GM23338 (cell line): ENCODE data around the gene ZFY. TPM values are rescaled to one million over a fixed set of nuclear protein-coding genes. Genes with fewer than 3 reads are reported as not detected.

Experiments used
- ATAC-seq: fragments of 200-7000 bp; cut with Tn5 transposase; 3 replicates; pipeline ENCODE4 v1.9.1; 2020
- DNase-seq: peaks from one replicate; pipeline ENCODE4 v3.0.0-alpha.2; 2015; ENCODE audit warnings: low spot score
- H2AFZ ChIP-seq: fragments of 200-600 bp; sonication (generic); 2 replicates; pipeline ENCODE4 v1.8.0; 2016; ENCODE audit warnings: antibody characterized with exemption, mild to moderate bottlenecking, moderate library complexity
- H3F3A ChIP-seq: fragments of 200-600 bp; sonication (generic); replicated peaks from 2 replicates; pipeline ENCODE4 v1.8.0; 2017; ENCODE audit warnings: antibody characterized with exemption, mixed run types, low read depth
- H3K27ac ChIP-seq: fragments of 200-600 bp; sonication (generic); 2 replicates; pipeline ENCODE4 v1.6.1; 2016; ENCODE audit warnings: low read depth
- H3K27me3 ChIP-seq: fragments of 200-600 bp; sonication (generic); 2 replicates; pipeline ENCODE4 v1.8.0; 2016; ENCODE audit warnings: mild to moderate bottlenecking, mixed run types, moderate library complexity; ENCODE audit not compliant: insufficient read depth
- H3K36me3 ChIP-seq: fragments of 200-600 bp; sonication (generic); 2 replicates; pipeline ENCODE4 v1.8.0; 2016; ENCODE audit warnings: mild to moderate bottlenecking; ENCODE audit not compliant: insufficient read depth
- H3K4me1 ChIP-seq: fragments of 200-600 bp; sonication (generic); 2 replicates; pipeline ENCODE4 v1.8.0; 2016; ENCODE audit warnings: mild to moderate bottlenecking, moderate library complexity; ENCODE audit not compliant: insufficient read depth
- H3K4me2 ChIP-seq: fragments of 200-600 bp; sonication (generic); 2 replicates; pipeline ENCODE4 v1.7.1; 2017; ENCODE audit warnings: mixed run types
- H3K4me3 ChIP-seq: fragments of 200-600 bp; sonication (generic); 2 replicates; pipeline ENCODE4 v1.6.1; 2016; ENCODE audit warnings: mixed run types
- H3K79me2 ChIP-seq: fragments of 200-600 bp; sonication (generic); replicated peaks from 2 replicates; pipeline ENCODE4 v1.8.0; 2017; ENCODE audit warnings: mild to moderate bottlenecking; ENCODE audit not compliant: insufficient read depth
- H3K9me2 ChIP-seq: fragments of 200-600 bp; sonication (generic); 2 replicates; pipeline ENCODE4 v1.8.0; 2017; ENCODE audit not compliant: insufficient read depth
- H4K20me1 ChIP-seq: fragments of 200-600 bp; sonication (generic); replicated peaks from 2 replicates; pipeline ENCODE4 v1.8.0; 2017; ENCODE audit warnings: mild to moderate bottlenecking; ENCODE audit not compliant: insufficient read depth
- H3K27ac Mint-ChIP-seq: 2 replicates; pipeline ENCODE4 v1.8.0; 2020; ENCODE audit warnings: inconsistent platforms, mild to moderate bottlenecking, moderate library complexity, mixed read lengths
- H3K27me3 Mint-ChIP-seq: 3 replicates; pipeline ENCODE4 v1.8.0; 2022; ENCODE audit warnings: low read depth, mild to moderate bottlenecking, moderate library complexity, mixed read lengths, inconsistent platforms; ENCODE audit not compliant: insufficient read depth, poor library complexity
- H3K36me3 Mint-ChIP-seq: 3 replicates; pipeline ENCODE4 v1.8.0; 2021; ENCODE audit warnings: low read depth, mild to moderate bottlenecking, inconsistent platforms, moderate library complexity, mixed read lengths
- H3K4me1 Mint-ChIP-seq: 3 replicates; pipeline ENCODE4 v1.8.0; 2020; ENCODE audit warnings: mild to moderate bottlenecking, inconsistent platforms, mixed read lengths
- H3K4me3 Mint-ChIP-seq: 3 replicates; pipeline ENCODE4 v1.8.0; 2021; ENCODE audit warnings: moderate library complexity, mild to moderate bottlenecking, inconsistent platforms, mixed read lengths
- H3K9me3 Mint-ChIP-seq: 3 replicates; pipeline ENCODE4 v1.8.0; 2020; ENCODE audit warnings: moderate library complexity, mild to moderate bottlenecking, inconsistent platforms, mixed read lengths
- CREB1 ChIP-seq: fragments of 250-450 bp; sonication (Bioruptor Pico); IDR thresholded peaks from 2 replicates; pipeline ENCODE4 v1.5.0; 2020; ENCODE audit warnings: low read depth, mild to moderate bottlenecking, moderate library complexity
- ETS1 ChIP-seq: IDR thresholded peaks from 2 replicates; pipeline ENCODE4 v1.6.1; 2016; ENCODE audit warnings: antibody characterized with exemption
- EZH2 ChIP-seq: fragments of 200-600 bp; sonication (generic); IDR thresholded peaks from one replicate; pipeline ENCODE4 v1.8.0; 2017; ENCODE audit warnings: antibody characterized with exemption, mild to moderate bottlenecking, low read depth; ENCODE audit not compliant: unreplicated experiment
- EZH2phosphoT487 ChIP-seq: fragments of 200-600 bp; sonication (generic); IDR thresholded peaks from one replicate; pipeline ENCODE4 v1.8.1; 2018; ENCODE audit warnings: antibody characterized with exemption; ENCODE audit not compliant: unreplicated experiment
- NANOG ChIP-seq: IDR thresholded peaks from 2 replicates; pipeline ENCODE4 v1.6.1; 2016; ENCODE audit warnings: antibody characterized with exemption, borderline replicate concordance
- POLR2AphosphoS5 ChIP-seq: IDR thresholded peaks from 2 replicates; pipeline ENCODE4 v1.6.1; 2016; ENCODE audit warnings: antibody characterized with exemption, low read depth
- REST ChIP-seq: IDR thresholded peaks from one replicate; pipeline ENCODE4 v1.6.1; 2018; ENCODE audit warnings: antibody characterized with exemption; ENCODE audit not compliant: unreplicated experiment
- STAT1 ChIP-seq: IDR thresholded peaks from one replicate; pipeline ENCODE4 v1.6.1; 2016; ENCODE audit warnings: antibody characterized with exemption; ENCODE audit not compliant: unreplicated experiment
- ZNF114 ChIP-seq: fragments of 250-450 bp; sonication (Bioruptor Pico); IDR thresholded peaks from 2 replicates; pipeline ENCODE4 v1.5.0; 2020; ENCODE audit warnings: mild to moderate bottlenecking, moderate library complexity
- ZNF331 ChIP-seq: fragments of 250-450 bp; sonication (Bioruptor Pico); IDR thresholded peaks from 2 replicates; pipeline ENCODE4 v1.5.0; 2020; ENCODE audit warnings: low read depth, mild to moderate bottlenecking, moderate library complexity
- ZNF462 ChIP-seq: fragments of 250-450 bp; sonication (Bioruptor Pico); IDR thresholded peaks from 2 replicates; pipeline ENCODE4 v1.5.0; 2020; ENCODE audit warnings: mild to moderate bottlenecking, moderate library complexity
- polyA plus RNA-seq: library from polyadenylated mRNA; unstranded; fragments of >200 nt; fragmentation: Nextera tagmentation; extraction: Ambion mirVana; gene quantifications from 2 replicates; pipeline ENCODE4 v1.2.1, GENCODE V29; 2016
- total RNA-seq: library from RNA; depleted of rRNA; stranded (reverse); fragments of >200 nt; shearing (Covaris generic); gene quantifications from 2 replicates; pipeline ENCODE4 v1.2.3, GENCODE V29; 2014

Gene ZFY
- total and polyA plus RNA-seq, 2 experiments from 2014 or later: 4.5 to 9.4 TPM

GRCh38 chrY:2972708-2973107 lies 37.5 kb downstream of the ZFY start:
- H3K4me1 ChIP-seq: no peaks in the 10 kb centered on the region
- no peak overlapping the region for H2AFZ ChIP-seq
- no peaks in the 10 kb centered on the region for H4K20me1 ChIP-seq
- no peaks in the 10 kb centered on the region for H3K9me2 ChIP-seq
- peaks cover 8% of the 10 kb centered on the region; the same call in 1 of the 2 replicates for H3K36me3 ChIP-seq
- H3K4me3 ChIP-seq: no peak overlapping the region
- H3K27ac Mint-ChIP-seq: no peak overlapping the region; the same call in 1 of the 2 replicates
- H3K79me2 ChIP-seq: peaks cover 10% of the 10 kb centered on the region
- no peaks in the 10 kb centered on the region for H3K27me3 Mint-ChIP-seq
- H3K9me3 Mint-ChIP-seq: no peaks in the 10 kb centered on the region
- ATAC-seq (no peak), DNase-seq (no peak)
- no peaks in the 10 kb centered on the region for H3K27me3 ChIP-seq
- no peak overlapping the region for H3K4me2 ChIP-seq
- no peak overlapping the region for H3K4me3 Mint-ChIP-seq
- H3K36me3 Mint-ChIP-seq: peaks cover 19% of the 10 kb centered on the region
- no peak overlapping the region for H3K27ac ChIP-seq
- TF ChIP-seq POLR2AphosphoS5: no peak
- no peak for TF ChIP-seq NANOG
- TF ChIP-seq ZNF331 (CRISPR knock-in tag): no peak
- no peak for TF ChIP-seq REST
- no peak for TF ChIP-seq ZNF462 (CRISPR knock-in tag)
- no peak for TF ChIP-seq CREB1 (CRISPR knock-in tag)
- no peak for TF ChIP-seq ZNF114
- TF ChIP-seq EZH2: no peak
- TF ChIP-seq ETS1: no peak
- TF ChIP-seq STAT1: no peak
- no peak for TF ChIP-seq EZH2phosphoT487
- H3F3A ChIP-seq: no peaks in the 10 kb centered on the region
- H3K4me1 Mint-ChIP-seq: no peaks in the 10 kb centered on the region; the same call in 2 of the 3 replicates
